DND-41 (cell line): ENCODE results near the gene CRY2.

Experiments
- ATAC-seq: fragments of 200-7000 bp; cut with Tn5 transposase; 3 replicates; pipeline ENCODE4 v1.9.1; 2021; ENCODE audit warnings: low read depth; ENCODE audit not compliant: insufficient read depth
- DNase-seq: peaks from one replicate; pipeline ENCODE4 v3.0.0-alpha.2; 2020
- H2AFZ ChIP-seq: 2 replicates; pipeline ENCODE4 v1.6.0; 2012; ENCODE audit warnings: low read depth, low read length
- H3K27ac ChIP-seq: 2 replicates; pipeline ENCODE4 v1.5.1; 2012; ENCODE audit warnings: low read length, inconsistent platforms
- H3K27me3 ChIP-seq: fragments of 200-600 bp; sonication (generic); 2 replicates; pipeline ENCODE4 v1.6.0; 2012; ENCODE audit warnings: low read length, mild to moderate bottlenecking, inconsistent platforms; ENCODE audit not compliant: insufficient read depth, poor library complexity
- H3K36me3 ChIP-seq: 2 replicates; pipeline ENCODE4 v1.5.1; 2012; ENCODE audit warnings: low read length, inconsistent platforms; ENCODE audit not compliant: insufficient read depth
- H3K4me1 ChIP-seq: 2 replicates; pipeline ENCODE4 v1.5.1; 2012; ENCODE audit warnings: mild to moderate bottlenecking, low read length; ENCODE audit not compliant: insufficient read depth
- H3K4me2 ChIP-seq: 2 replicates; pipeline ENCODE4 v1.6.0; 2012; ENCODE audit warnings: mild to moderate bottlenecking, moderate library complexity, low read length, inconsistent platforms; ENCODE audit not compliant: insufficient read depth
- H3K4me3 ChIP-seq, 2 experiments: fragments of 200-600 bp in 1 of 2; shearing (Covaris generic) in 1 of 2; 2 replicates each; pipeline ENCODE4 v1.5.1; 2012 to 2016; ENCODE audit warnings: inconsistent platforms in 2 of 2, low read length in 2 of 2, mild to moderate bottlenecking in 2 of 2, low read depth in 1 of 2, moderate library complexity in 1 of 2
- H3K79me2 ChIP-seq: 2 replicates; pipeline ENCODE4 v1.6.0; 2012; ENCODE audit warnings: low read length, inconsistent platforms; ENCODE audit not compliant: insufficient read depth
- H3K9ac ChIP-seq: 2 replicates; pipeline ENCODE4 v1.6.0; 2012; ENCODE audit warnings: low read depth, mild to moderate bottlenecking, inconsistent platforms, low read length, moderate library complexity
- H3K9me3 ChIP-seq: 2 replicates; pipeline ENCODE4 v1.5.1; 2012; ENCODE audit warnings: low read length, moderate library complexity, mild to moderate bottlenecking, inconsistent platforms; ENCODE audit not compliant: insufficient read depth, severe bottlenecking
- H4K20me1 ChIP-seq: 2 replicates; pipeline ENCODE4 v1.6.0; 2012; ENCODE audit warnings: low read length; ENCODE audit not compliant: insufficient read depth
- CTCF ChIP-seq: IDR thresholded peaks from 2 replicates; pipeline ENCODE4 v1.5.1; 2012; ENCODE audit warnings: borderline replicate concordance, low read length, moderate library complexity, mild to moderate bottlenecking; ENCODE audit not compliant: poor library complexity, severe bottlenecking; ENCODE audit errors: extremely low read depth
- EZH2 ChIP-seq: IDR thresholded peaks from 3 replicates; pipeline ENCODE4 v1.6.1; 2012; ENCODE audit warnings: borderline replicate concordance, low read depth, mild to moderate bottlenecking, moderate library complexity, low read length, inconsistent platforms; ENCODE audit not compliant: severe bottlenecking

The CRY2 gene

GRCh38 chr11:45811571-45812290 lies 35.5 kb upstream of the CRY2 start:
- peaks cover 50% of the 10 kb centered on the region for H3K36me3 ChIP-seq
- no peak overlapping the region for H2AFZ ChIP-seq
- TF ChIP-seq EZH2 (no peak), CTCF (no peak)
- no peak overlapping the region for H3K9ac ChIP-seq
- H3K27me3 ChIP-seq = no peaks in the 10 kb centered on the region
- DNase-seq (no peak), ATAC-seq (no peak)
- no peaks in the 10 kb centered on the region for H3K9me3 ChIP-seq
- no peak overlapping the region for H3K27ac ChIP-seq
- no peak overlapping the region for H3K4me3 ChIP-seq
- H3K79me2 ChIP-seq = peaks cover 23% of the 10 kb centered on the region
- peaks cover 29% of the 10 kb centered on the region for H3K4me1 ChIP-seq
- no peak overlapping the region for H3K4me2 ChIP-seq
- peaks cover 16% of the 10 kb centered on the region; the same call in 1 of the 2 replicates for H4K20me1 ChIP-seq

GRCh38 chr11:45812581-45813548 lies 34.4 kb upstream of the CRY2 start:
- no peak overlapping the region; the same call in 1 of the 2 replicates for H3K27ac ChIP-seq
- ATAC-seq = peak; percentile 6; the same call in 1 of the 3 replicates

GRCh38 chr11:45815747-45816146 lies 31.5 kb upstream of the CRY2 start:
- H3K4me2 ChIP-seq = no peak overlapping the region
- no peaks in the 10 kb centered on the region for H3K9me3 ChIP-seq
- H3K4me3 ChIP-seq = no peak overlapping the region
- H3K36me3 ChIP-seq = peaks cover 19% of the 10 kb centered on the region
- no peaks in the 10 kb centered on the region for H3K79me2 ChIP-seq
- no peak overlapping the region for H2AFZ ChIP-seq
- TF ChIP-seq EZH2 = no peak
- TF ChIP-seq CTCF = no peak
- H4K20me1 ChIP-seq = peaks cover 6% of the 10 kb centered on the region; the same call in 1 of the 2 replicates
- no peak overlapping the region for H3K27ac ChIP-seq
- no peaks in the 10 kb centered on the region for H3K4me1 ChIP-seq
- H3K9ac ChIP-seq = no peak overlapping the region
- DNase-seq = no peak
- peak; percentile 39; the same call in 1 of the 3 replicates for ATAC-seq
- H3K27me3 ChIP-seq = no peaks in the 10 kb centered on the region

More at GRCh38 chr11:45812581-45813548, 34.4 kb upstream of the CRY2 start:
- Histone ChIP-seq H3K36me3 (peaks cover 40% of the 10 kb centered on the region), H2AFZ (no peak overlapping the region), H3K27me3 (no peaks in the 10 kb centered on the region), H3K4me2 (no peak overlapping the region), H3K9ac (no peak overlapping the region), H3K4me3 (no peak overlapping the region), H4K20me1 (peaks cover 13% of the 10 kb centered on the region; the same call in 1 of the 2 replicates), H3K79me2 (peaks cover 12% of the 10 kb centered on the region), H3K9me3 (no peaks in the 10 kb centered on the region), H3K4me1 (peaks cover 18% of the 10 kb centered on the region)
- TF ChIP-seq CTCF = no peak
- no peak for TF ChIP-seq EZH2
- DNase-seq = no peak
